HG03439 (cell line): ENCODE results near the gene PLA2G6.
"Not testable (repeated sequence)": the region's sequence is repeated elsewhere in the genome, so short reads cannot be mapped to it uniquely, and the experiment has no call there.

Experiments
- ATAC-seq: cut with Tn5 transposase; IDR thresholded peaks from one replicate; pipeline ENCODE4 v1.9.1; 2021; ENCODE audit warnings: mild to moderate bottlenecking, moderate library complexity; ENCODE audit not compliant: unreplicated experiment

Gene PLA2G6

DNA sequence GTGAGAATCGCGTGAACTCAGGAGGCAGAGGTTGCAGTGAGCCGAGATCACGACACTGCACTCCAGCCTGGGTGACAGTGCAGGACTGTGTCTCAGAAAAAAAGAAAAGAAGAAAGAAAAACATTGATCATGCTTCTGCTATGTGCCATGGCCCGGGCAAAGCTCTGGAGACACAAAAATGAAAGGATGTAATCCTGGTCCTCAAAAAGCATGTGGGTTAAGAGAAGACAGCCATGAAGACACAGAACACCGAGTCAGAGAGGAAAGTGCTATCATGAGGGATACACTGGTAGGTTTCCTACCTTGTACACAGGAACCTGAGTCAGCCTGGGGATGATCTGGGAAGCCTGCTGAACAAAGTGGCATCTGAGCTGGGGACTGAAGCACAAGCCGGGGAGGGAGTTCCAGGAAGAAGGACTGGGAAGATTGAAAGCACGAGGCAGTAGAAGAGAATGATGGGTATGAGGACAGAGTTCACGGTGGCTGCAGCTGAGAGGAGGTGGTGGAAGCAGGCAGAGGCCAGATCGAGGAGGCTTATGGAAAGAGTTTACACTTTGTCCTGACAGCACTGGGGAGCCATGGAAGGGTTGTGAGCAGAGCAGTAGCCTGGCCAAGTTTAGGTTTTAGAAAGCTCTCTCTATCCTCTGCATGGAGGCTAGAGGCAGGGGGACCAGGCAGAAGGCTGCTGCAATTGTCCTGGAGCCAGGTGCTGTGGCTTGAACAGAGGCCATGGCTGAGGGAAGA is 10.3 kb upstream of the PLA2G6 start:
- no peak for ATAC-seq

DNA sequence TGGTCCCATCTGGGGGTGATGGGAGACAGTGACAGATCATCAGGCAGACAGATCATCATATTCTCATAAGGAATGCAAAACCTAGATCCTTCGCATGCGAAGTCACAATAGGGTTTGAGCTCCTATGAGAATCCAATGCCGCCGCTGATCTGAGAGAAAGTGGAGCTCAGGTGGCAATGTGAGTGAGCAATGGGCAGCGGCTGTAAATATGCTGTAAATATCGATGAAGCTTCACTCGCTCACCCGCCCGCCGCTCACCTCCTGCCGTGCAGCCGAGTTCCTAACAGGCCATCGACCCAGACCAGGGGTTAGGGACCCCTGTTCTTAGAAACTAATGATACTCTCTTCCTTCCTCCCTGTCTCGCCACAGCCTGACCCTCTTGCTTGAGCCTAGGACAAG is 9.4 kb upstream of the PLA2G6 start:
- no peak for ATAC-seq

DNA sequence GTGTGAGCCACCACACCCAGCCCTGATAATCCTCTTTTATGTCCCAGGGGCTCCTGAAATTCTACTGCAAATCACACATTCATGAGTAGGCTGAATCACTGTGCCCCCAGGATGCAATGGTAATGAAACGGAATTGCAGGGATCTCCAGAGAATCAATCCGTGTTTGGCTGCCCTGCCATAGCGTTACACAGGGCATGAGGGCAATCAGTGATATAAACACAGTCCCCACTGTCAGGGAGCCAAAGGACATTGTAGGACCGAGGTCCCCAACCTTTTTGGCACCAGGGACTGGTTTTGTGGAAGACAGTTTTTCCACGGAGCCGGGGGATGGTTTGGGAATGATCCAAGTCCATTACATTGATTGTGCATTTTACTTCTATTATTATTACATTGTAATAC is 9.0 kb upstream of the PLA2G6 start:
- no peak for ATAC-seq

DNA sequence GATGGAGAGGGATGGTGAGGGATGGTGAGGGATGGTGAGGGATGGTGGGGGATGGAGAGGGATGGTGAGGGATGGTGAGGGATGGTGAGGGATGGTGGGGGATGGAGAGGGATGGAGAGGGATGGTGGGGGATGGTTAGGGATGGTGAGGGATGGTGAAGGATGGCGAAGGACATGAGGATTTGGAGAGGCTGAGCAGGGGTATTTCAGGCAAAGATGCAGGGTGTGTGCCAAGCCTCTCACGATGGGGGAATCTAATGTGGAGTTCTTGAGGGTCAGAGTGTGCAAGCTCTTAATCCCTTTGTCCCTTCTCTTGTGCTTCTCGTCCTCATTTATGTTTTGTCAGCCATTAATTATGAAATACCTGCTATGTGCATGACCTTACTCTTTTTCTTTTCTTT is 7.5 kb upstream of the PLA2G6 start:
- ATAC-seq = no peak

DNA sequence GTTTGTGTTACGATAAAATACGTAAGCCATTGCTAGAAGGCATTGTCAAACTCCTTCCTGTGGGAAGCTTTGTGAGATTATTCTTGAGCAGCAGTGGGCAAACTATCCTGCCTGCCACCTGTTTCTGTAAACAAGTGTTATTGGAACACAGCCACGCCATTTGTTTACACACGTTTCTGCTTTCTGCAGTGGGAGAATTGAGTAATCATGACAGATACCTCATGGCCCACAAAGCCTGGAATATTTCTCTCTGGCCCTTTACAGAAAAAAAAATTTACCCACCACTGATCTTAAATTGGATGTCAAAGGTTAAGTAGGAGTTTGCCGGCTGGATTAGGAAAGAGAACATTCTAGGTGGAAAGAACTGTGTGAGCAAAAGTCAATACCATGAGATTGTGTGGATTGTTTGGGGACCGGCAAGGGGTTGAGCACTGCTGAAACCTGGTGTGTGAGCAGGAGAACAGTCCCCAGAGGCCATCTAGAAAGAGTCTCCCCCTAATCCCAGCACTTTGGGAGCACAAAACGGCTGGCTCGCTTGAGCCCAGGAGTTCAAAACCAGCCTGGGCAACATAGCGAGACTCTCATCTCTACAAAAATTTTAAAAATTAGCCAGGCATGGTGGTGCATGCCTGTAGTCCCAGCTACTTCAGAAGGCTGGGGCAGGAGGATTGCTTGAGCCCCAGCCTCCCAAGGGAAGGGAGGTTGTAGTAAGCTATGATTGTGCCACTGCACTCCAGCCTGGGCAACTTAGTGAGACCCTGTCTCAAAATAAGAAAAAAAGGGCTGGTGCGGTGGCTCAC is 6.0 kb upstream of the PLA2G6 start:
- ATAC-seq = no peak

DNA sequence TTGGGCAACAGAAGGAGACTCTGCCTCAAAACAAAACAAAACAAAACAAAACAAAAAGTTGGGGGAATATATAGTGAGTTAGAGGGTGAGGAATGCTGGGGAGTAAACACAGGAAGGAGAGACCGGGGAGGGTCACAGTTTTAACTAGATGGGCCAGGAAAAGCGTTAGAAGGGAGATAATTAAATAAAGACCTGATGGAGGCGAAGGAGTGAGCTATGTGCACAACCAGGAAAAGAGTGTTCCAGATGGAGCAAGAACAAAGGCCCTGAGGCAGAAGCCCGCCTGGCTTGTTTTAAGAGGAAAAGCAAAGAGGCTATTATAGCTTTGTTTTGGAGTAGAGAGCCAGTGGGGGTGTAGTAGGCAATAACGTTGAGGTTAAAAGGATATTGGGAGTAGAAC is 4.8 kb upstream of the PLA2G6 start:
- ATAC-seq = no peak

DNA sequence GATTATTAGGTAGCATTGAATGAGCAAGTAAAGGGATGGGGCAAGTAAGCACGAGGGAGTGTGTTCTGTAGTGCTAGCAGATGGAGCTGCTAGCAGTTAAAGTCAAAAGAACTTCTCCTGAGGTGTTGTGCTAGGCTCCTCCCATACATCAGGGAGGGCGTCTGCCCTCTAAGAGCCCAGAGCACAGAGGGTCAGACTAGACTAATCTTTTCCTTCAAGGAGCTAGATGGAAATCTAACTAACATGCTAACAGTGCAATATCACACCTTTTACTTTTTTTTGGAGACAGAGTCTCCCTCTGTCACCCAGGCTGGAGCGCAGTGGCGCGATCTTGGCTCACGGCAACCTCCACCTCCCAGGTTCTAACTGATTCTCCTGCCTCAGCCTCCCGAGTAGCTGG is 3.2 kb upstream of the PLA2G6 start:
- ATAC-seq = no peak

DNA sequence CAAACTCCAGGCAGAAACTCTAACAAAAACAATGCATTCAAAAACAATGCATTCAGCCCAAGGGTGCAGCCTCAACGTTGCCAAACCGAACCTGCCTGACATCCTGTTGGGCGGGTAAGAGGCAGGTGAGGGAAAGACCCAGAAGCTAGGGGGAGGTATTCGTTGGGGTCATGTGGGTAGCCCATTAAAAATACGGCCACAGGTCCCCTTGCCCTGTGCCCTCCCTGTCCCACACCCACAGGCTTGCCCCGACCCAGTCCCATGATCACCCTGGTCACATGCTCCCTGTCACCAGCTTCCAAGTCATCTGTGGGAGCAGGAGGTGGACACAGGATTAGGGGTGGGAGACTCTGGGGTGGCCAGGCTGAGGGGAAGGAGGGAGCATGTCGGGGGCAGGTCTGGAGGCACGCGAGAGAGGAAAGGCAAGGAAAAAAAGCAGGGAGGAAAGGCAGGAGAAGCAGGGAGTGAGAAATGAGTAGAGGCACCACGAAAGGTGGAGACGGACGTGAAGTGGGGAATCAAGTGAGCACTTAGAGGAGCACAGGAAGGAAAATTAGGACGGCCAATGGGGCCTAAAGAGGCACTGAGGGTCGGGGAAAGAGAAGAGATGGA is 683 bp downstream of the PLA2G6 start:
- ATAC-seq = no peak

DNA sequence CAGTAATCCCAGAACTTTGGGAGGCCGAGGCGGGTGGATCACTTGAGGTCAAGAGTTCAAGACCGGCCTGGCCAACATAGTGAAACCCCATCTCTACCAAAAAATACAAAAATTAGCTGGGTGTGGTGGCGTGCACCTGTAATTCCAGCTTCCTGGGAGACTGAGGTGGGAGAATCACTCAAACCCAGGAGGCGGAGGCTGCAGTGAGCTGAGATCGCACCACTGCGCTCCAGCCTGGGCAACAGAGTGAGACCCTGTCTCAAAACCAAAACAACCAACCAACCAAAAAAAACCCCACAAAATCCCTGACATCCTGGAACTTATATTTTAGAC is 3.1 kb downstream of the PLA2G6 start:
- ATAC-seq = not testable (repeated sequence)

DNA sequence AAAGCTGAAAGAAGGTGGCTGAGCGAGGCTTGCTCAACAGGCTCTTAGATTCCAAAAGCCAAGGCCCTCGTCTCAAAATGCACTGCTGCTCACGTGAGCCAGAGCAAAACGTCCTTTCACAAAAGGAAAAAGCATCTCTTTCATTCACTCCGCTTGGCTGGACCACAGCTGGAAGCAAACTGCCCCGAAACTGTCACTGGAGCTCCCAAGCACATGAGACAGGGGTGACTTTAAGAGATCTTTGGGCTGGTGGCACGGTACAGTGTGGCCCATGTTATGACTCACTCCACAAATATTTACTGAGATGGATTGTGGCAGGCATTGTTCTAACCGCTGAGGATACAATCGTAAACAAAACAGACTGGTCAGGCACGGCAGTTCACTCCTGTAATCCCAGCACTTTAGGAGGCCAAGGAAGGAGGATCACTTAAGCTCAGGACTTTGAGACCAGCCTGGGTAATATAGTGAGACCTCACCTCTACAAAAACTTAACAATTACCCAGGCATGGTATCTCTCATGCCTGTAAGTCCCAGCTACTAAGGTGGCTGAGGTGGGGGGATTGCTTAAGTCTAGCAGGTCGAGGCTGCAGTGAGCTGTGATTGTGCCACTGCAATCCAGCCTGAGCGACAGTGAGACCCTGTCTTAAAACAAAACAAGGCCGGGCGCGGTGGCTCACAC is 3.6 kb downstream of the PLA2G6 start:
- no peak for ATAC-seq

DNA sequence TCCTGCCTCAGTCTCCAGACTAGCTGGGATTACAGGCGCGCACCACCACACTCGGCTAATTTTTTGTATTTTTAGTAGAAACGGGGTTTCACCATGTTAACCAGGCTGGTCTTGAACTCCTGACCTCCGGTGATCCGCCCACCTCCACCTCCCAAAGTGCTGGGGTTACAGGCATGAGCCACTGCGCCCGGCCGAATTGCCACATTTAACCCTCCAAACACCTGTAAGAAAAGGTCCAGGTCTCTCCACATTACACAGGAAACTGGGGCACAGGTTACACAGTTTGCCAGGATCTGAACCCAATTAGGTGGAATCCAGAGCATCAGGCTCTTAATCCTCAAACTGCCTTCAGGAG is 4.1 kb downstream of the PLA2G6 start:
- not testable (repeated sequence) for ATAC-seq

DNA sequence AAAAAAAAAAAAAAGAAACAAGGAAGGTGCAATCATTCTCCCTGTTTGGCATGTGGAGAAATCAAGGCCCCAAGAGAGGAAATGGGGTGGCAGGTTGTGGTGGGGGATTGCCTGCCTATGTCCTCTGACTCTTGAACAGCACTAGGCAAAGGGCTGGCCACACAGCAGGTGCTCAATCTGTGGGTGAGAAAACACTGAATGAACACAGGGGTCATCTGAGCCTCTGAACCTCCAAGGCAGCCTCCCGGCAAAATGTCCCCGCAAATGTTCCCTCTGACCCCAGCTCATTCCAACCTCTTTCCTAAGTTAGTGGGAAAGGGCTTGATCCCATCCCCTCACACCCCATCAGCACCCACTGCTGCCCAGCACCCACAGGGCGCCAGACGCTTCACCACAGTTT is 4.6 kb downstream of the PLA2G6 start:
- no peak for ATAC-seq

DNA sequence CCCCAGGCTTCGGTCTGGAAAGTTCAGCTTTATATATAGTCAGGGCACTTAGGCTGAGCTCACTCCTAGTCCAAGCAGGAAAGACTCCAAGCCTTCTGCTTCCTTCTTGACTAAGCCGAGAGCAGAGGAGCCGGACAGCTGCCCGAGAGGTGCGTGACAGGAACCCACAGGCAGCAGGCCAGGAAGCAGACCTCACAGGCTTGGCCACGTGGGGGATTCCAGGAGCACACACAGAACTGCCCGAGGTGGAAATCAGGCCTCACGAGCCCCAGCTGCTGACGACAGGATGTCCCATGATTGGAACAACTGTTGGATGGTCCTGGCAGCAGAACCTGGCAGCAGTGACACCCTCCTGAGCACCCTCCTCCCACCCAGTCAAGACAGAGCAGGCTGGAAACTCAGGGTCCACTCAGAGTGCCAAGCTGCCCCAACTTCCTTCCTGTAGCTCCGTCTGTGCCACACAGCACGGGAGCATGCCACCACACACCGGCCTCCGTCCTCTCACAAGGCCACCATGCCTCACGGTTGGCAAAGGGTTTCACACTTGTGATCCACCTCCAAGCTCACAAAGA is 5.4 kb downstream of the PLA2G6 start:
- no peak for ATAC-seq

DNA sequence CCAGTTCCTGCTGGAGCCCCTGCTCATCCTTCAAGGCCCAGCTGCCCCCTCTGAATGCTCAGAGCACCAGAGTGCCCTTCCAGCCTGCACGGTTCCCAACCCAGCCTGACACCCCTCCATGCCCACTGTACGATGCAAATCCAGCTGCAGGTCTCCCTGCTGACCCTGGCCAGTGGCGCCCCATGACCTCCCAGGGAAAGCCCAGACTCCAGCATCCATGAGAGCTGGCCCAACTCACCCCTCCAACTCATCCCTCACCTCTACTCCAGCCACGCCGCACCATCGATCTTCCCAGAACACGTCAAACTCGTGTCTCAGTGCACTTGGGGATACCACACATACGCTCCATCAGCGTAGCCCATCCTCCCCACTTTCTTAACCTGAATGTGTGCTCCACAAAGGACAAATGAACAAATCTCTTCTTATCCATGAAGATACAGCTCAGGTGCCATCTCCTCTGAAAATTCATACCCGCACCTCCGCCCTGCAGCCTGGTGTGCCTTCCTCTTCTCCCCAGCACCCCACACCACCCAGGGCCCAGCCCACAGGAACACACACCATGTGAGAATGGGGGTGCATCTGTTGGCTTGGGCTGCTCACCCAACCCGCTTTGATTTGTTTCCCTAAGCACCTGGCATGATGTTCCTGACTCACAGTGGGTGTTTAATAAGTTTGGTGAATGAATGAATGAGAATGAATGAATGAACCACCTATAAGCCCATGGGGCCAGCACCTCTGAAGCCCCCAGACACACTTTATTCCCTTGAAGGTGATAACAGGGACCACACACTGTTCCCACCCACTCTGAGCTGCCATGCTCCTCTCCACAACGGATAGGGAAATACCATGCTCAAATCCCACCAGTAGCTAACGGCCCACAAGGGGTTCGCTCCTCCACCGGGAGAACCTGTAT is 6.2 kb downstream of the PLA2G6 start:
- no peak for ATAC-seq

DNA sequence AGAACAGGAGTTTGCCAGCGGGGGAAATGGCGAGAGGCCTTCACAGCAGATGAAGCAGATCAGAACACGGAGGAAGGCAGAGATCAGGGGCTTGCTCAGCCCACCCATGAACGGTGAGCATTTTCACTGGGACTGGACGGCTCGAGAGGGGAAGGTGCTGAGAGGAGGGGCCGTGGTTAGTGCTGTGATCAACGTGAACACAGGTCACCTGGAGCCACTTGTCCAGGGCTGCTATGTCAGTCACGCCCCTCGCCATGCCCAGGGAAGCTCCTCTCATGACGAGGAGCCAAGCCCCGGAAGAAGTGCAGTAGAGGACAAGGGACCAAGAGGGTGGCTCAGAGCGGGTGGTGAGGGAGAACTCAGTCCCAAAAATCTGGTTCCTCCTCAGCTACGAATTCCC is 7.0 kb downstream of the PLA2G6 start:
- no peak for ATAC-seq

DNA sequence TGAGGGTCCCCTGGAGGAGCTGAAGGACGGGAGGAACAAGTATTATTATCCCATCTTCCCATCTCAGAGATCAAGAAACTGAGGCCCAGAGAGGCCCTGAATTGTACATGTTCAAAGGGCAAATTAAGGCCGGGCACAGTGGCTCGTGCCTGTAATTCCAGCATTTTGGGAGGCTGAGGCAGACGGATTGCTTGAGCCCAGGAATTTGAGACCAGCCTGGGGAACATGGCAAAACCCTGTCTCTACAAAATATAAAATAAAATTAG is 8.1 kb downstream of the PLA2G6 start:
- ATAC-seq = no peak

DNA sequence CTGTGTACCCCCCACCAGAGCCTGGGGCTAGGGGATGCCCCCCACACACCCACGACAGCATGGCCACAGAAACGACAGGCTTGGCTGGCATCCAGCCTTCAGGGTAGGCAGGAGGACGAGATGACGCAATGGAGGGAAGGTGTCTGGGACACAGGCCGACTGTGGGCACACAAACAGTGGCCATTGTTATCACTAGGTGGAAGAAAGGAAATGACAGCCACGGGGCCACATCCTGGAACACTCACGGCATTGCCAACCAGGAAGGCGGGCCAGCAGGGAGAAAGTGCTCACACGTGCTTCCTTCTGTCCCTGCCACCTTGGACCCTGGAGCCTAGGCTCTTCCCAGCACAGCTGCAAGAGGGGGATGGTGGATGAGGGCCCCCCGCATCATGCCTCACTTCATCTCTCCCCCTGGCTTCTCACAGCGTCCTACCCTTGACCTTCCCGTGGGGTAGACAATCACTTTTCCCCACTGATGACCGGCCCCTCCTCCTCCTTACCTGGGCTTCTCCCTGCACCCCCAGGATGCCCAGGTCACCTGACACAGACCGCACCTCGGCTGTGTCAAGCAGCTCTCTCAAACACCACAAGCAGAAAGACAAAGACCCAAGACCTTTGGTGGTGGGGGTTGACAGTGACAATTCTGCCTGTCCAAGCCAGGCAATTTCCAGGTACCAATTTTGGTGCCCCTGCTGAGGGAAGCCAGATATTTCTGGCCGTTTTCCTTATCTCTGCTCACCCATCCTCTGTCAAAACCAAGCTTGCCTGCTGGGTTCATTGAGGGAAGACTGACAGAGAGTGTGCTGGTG is 8.6 kb downstream of the PLA2G6 start:
- no peak for ATAC-seq

DNA sequence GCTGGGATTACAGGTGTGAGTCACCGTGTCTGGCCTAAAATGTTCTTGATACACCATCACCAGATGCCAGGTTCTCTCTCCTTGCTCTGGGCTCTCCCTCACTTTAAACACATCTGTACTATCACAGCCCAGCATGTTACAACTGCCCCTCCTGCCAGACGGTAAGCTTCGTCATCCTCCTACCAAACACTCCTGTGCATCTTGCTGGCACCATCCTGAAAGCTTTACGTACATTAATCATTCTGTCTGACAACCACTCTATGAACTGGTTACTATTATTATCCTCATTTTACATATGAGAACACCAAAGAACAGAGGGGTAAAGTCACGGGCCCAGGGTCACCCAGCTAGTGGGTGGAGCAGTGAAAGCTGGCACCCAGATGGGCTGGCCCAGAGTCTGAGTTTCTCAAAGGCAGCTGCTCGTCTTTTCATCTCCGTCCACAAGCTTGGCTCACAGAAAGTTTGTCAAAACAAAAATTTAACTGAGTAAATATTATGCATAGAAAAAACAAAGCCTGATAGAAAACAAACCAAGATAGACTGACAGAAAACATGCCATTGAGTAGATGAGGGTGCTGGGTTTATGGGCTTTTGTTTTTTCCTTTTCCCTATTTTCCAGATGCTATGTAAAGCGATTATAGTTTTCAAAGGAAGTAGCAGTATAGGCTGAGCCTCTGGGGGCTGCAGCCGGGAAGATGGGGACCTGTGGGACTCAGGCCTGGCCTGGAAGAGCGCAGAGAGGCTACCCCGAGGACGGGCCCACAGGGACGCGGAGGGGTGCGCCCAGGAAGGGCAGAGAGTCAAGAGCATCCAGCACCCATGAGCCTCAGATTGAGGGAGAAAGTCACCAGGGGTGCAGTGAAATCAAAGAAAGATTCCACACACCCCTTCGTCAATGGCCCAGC is 9.5 kb downstream of the PLA2G6 start:
- no peak for ATAC-seq

DNA sequence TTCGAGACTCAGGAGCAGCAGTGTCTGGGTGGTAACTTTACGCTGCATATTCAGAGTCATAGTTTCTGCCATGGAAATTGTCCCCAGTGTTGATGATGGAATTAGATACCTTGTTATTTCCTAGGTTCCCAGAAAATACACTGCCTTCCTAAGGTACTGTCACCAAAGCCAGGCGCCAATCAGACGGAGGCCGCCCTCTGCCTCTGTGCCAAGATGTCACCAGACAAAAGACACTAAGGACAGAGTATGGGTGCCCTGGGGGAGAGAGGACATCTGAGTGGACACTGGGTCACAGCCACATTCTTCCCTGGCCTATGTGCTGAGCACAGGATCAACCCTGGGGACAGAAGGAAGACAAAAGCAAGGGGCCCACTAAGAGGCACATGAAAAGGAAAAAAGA is 11.2 kb downstream of the PLA2G6 start:
- ATAC-seq = no peak
